K562 (cell line): ENCODE data around the gene DDX39A. TPM values are rescaled to one million over a fixed set of nuclear protein-coding genes. Genes with fewer than 3 reads are reported as not detected.

Experiments
- DACH1 ChIP-seq: fragments of 450-650 bp; IDR thresholded peaks from 2 replicates; pipeline ENCODE4 v1.6.1; 2018; ENCODE audit not compliant: partially characterized antibody
- DLX4 ChIP-seq: fragments of 250-450 bp; sonication (Bioruptor Pico); IDR thresholded peaks from 2 replicates; pipeline ENCODE4 v1.6.1; 2021; ENCODE audit warnings: mild to moderate bottlenecking
- ELF4 ChIP-seq: fragments of 450-650 bp; formaldehyde crosslinking; IDR thresholded peaks from 2 replicates; pipeline ENCODE4 v1.4.0; 2022; ENCODE audit warnings: missing genetic modification characterization
- GTF2A2 ChIP-seq: IDR thresholded peaks from 2 replicates; pipeline ENCODE4 v1.6.1; 2016; ENCODE audit warnings: mild to moderate bottlenecking, missing genetic modification characterization, missing compliant biosample characterization
- IFI16 ChIP-seq: fragments of 250-450 bp; sonication (Bioruptor Pico); IDR thresholded peaks from 2 replicates; pipeline ENCODE4 v2.1.2; 2022; ENCODE audit warnings: mild to moderate bottlenecking, inconsistent platforms
- KAT8 ChIP-seq: fragments of 450-650 bp; IDR thresholded peaks from 2 replicates; pipeline ENCODE4 v1.6.1; 2016; ENCODE audit warnings: low read depth, mild to moderate bottlenecking
- KDM1A ChIP-seq, 2 experiments: fragments of 450-650 bp; IDR thresholded peaks; 2 replicates each; pipeline ENCODE4 v1.6.1; 2016; ENCODE audit warnings: mild to moderate bottlenecking in 2 of 2
- L3MBTL2 ChIP-seq: fragments of 450-650 bp; IDR thresholded peaks from 2 replicates; pipeline ENCODE4 v1.6.1; 2016; ENCODE audit warnings: mild to moderate bottlenecking, moderate library complexity
- MIER1 ChIP-seq: fragments of 450-650 bp; IDR thresholded peaks from 2 replicates; pipeline ENCODE4 v1.6.1; 2016; ENCODE audit warnings: antibody characterized with exemption, mild to moderate bottlenecking, low read depth
- PHF21A ChIP-seq: fragments of 450-650 bp; IDR thresholded peaks from 2 replicates; pipeline ENCODE4 v1.6.1; 2017; ENCODE audit warnings: low read depth, borderline replicate concordance
- PKNOX1 ChIP-seq: fragments of 450-650 bp; IDR thresholded peaks from 2 replicates; pipeline ENCODE4 v1.6.1; 2016
- POLR2G ChIP-seq: fragments of 200-400 bp; formaldehyde crosslinking; IDR thresholded peaks from 2 replicates; pipeline ENCODE4 v1.6.1; 2017; ENCODE audit warnings: low read depth, mild to moderate bottlenecking, antibody characterized with exemption, low read length, moderate library complexity
- SMARCC2 ChIP-seq: fragments of 450-650 bp; IDR thresholded peaks from 2 replicates; pipeline ENCODE4 v1.6.1; 2017; ENCODE audit warnings: antibody characterized with exemption, moderate library complexity, mild to moderate bottlenecking, low read depth
- STAT5A ChIP-seq: IDR thresholded peaks from 2 replicates; pipeline ENCODE4 v1.6.1; 2012; ENCODE audit warnings: low read length, inconsistent platforms, borderline replicate concordance
- TRIM25 ChIP-seq: fragments of 450-650 bp; IDR thresholded peaks from 2 replicates; pipeline ENCODE4 v1.7.0; 2016; ENCODE audit warnings: borderline replicate concordance
- ZBTB33 ChIP-seq: sonication (generic); formaldehyde crosslinking; IDR thresholded peaks from 2 replicates; pipeline ENCODE4 v1.8.1; 2023; ENCODE audit warnings: mild to moderate bottlenecking, missing genetic modification reagents
- ZNF140 ChIP-seq: fragments of 250-450 bp; sonication (Bioruptor Pico); IDR thresholded peaks from 2 replicates; pipeline ENCODE4 v1.8.0; 2021; ENCODE audit warnings: moderate library complexity, mild to moderate bottlenecking, inconsistent platforms
- ZNF184 ChIP-seq: sonication (generic); formaldehyde crosslinking; IDR thresholded peaks from 2 replicates; pipeline ENCODE4 v1.5.0; 2020; ENCODE audit warnings: missing genetic modification reagents
- ZNF212 ChIP-seq: fragments of 450-650 bp; formaldehyde crosslinking; IDR thresholded peaks from 2 replicates; pipeline ENCODE4 v1.4.0; 2020; ENCODE audit warnings: mild to moderate bottlenecking
- ZNF518B ChIP-seq: fragments of 250-450 bp; sonication (Bioruptor Pico); IDR thresholded peaks from 2 replicates; pipeline ENCODE4 v1.5.0; 2021; ENCODE audit warnings: mild to moderate bottlenecking, moderate library complexity
- ZNF764 ChIP-seq: fragments of 250-450 bp; sonication (Bioruptor Pico); IDR thresholded peaks from 2 replicates; pipeline ENCODE4 v1.4.0; 2020; ENCODE audit warnings: low read depth, mild to moderate bottlenecking, moderate library complexity
- ZNF77 ChIP-seq: fragments of 250-450 bp; sonication (Bioruptor Pico); IDR thresholded peaks from 2 replicates; pipeline ENCODE4 v1.5.0; 2020
- ZSCAN32 ChIP-seq: fragments of 450-650 bp; formaldehyde crosslinking; IDR thresholded peaks from 2 replicates; pipeline ENCODE4 v1.4.0; 2020; ENCODE audit warnings: mild to moderate bottlenecking, moderate library complexity
- polyA plus RNA-seq, 8 experiments: library from polyadenylated mRNA; depleted of rRNA in 4 of 8; stranded (reverse) in 5 of 8; unstranded in 3 of 8; fragments of >200 nt; fragmentation: Nextera tagmentation in 2 of 8; fragmentation: Illumina TruSeq in 1 of 8; extraction: Ambion mirVana in 2 of 8; extraction: Trizol in 1 of 8; gene quantifications; 2 replicates each; pipeline versions ENCODE4 v1.2.1 to v1.2.3, GENCODE V29; 2011 to 2014; ENCODE audit warnings: inconsistent platforms in 1 of 8, missing spikeins in 1 of 8
- total RNA-seq, 7 experiments: library from RNA; depleted of rRNA in 6 of 7; stranded (reverse); fragments of >200 nt in 6 of 7; fragmentation: Illumina TruSeq in 2 of 7; extraction: Trizol in 2 of 7; gene quantifications; 2 replicates each; pipeline versions ENCODE4 v1.2.1 to v1.2.3, GENCODE V29; 2011 to 2021; ENCODE audit warnings: low replicate concordance in 1 of 7

Gene DDX39A
- total and polyA plus RNA-seq, 9 of the 15 experiments (the other 6 are each of a cell fraction or from before 2014, with no cell fraction given), result 90.3 to 250 (median 188) TPM

- TF ChIP-seq ZNF518B (CRISPR knock-in tag) (no peak), MIER1 (no peak), KAT8 (no peak), PKNOX1 (no peak), ELF4 (CRISPR knock-in tag) (no peak), ZNF77 (CRISPR knock-in tag) (no peak), GTF2A2 (tag) (no peak), ZNF212 (CRISPR knock-in tag) (no peak), IFI16 (CRISPR knock-in tag) (no peak), POLR2G (no peak), PHF21A (no peak), ZSCAN32 (no peak), SMARCC2 (no peak), ZNF184 (CRISPR knock-in tag) (no peak), ZNF140 (CRISPR knock-in tag) (no peak), ZNF764 (CRISPR knock-in tag) (no peak), STAT5A (no peak), DLX4 (CRISPR knock-in tag) (no peak), KDM1A (IDR thresholded peaks at IDR 0.05) (peak in 1 of 2 experiments; percentile 7; a peak in 1 of 4 replicates), DACH1 (no peak), TRIM25 (no peak), L3MBTL2 (no peak), ZBTB33 (CRISPR knock-in tag) (no peak)
Measured at GRCh38 chr19:14361824-14362223, 57.3 kb downstream of the DDX39A start (continued).
